Fibroblast of peridontal ligament (primary cell): Measurements from ENCODE around the gene OSBPL2.

Experiments
- DNase-seq: peaks from one replicate; pipeline ENCODE4 v3.0.0-alpha.2; 2010; ENCODE audit errors: extremely low read depth

Gene OSBPL2

GRCh38 chr20:62285151-62285550 lies 46.8 kb downstream of the OSBPL2 start:
- no peak for DNase-seq

- DNase-seq = no peak
These were observed 47.4 kb downstream of the OSBPL2 start for GRCh38 chr20:62285722-62286121.

GRCh38 chr20:62286493-62287064 lies 48.3 kb downstream of the OSBPL2 start:
- DNase-seq = no peak

- no peak for DNase-seq
These were observed 48.8 kb downstream of the OSBPL2 start for GRCh38 chr20:62287129-62287528.

- no peak for DNase-seq
These were observed 49.6 kb downstream of the OSBPL2 start for GRCh38 chr20:62287759-62288534.

GRCh38 chr20:62288535-62289105 lies 50.3 kb downstream of the OSBPL2 start:
- DNase-seq = no peak

- no peak for DNase-seq
These were observed 50.8 kb downstream of the OSBPL2 start for GRCh38 chr20:62289131-62289530.

GRCh38 chr20:62289898-62290297 lies 51.6 kb downstream of the OSBPL2 start:
- no peak for DNase-seq

GRCh38 chr20:62291251-62292066 lies 53.1 kb downstream of the OSBPL2 start:
- no peak for DNase-seq

GRCh38 chr20:62292108-62292507 lies 53.8 kb downstream of the OSBPL2 start:
- no peak for DNase-seq

- DNase-seq = no peak
These were observed 54.9 kb downstream of the OSBPL2 start for GRCh38 chr20:62293111-62293784.

- DNase-seq = no peak
These were observed 55.6 kb downstream of the OSBPL2 start for GRCh38 chr20:62293946-62294345.

GRCh38 chr20:62294516-62294915 lies 56.2 kb downstream of the OSBPL2 start:
- no peak for DNase-seq

GRCh38 chr20:62296724-62297448 lies 58.6 kb downstream of the OSBPL2 start:
- no peak for DNase-seq

- DNase-seq = no peak
These were observed 59.3 kb downstream of the OSBPL2 start for GRCh38 chr20:62297449-62298227.

- no peak for DNase-seq
These were observed 60.4 kb downstream of the OSBPL2 start for GRCh38 chr20:62298577-62299249.

GRCh38 chr20:62299666-62300236 lies 61.4 kb downstream of the OSBPL2 start:
- DNase-seq = no peak

- DNase-seq = no peak
These were observed 62.0 kb downstream of the OSBPL2 start for GRCh38 chr20:62300319-62300718.

GRCh38 chr20:62301111-62301668 lies 62.9 kb downstream of the OSBPL2 start:
- no peak for DNase-seq
